CD4-positive, alpha-beta T cell treated with Interleukin-2 at 100 ng/mL for 4 hours (primary cell): ENCODE measurements around the gene KRTAP17-1.
A peak's percentile ranks its signal among the peaks of the same experiment; 100 is the strongest.

ENCODE experiments used
- DNase-seq: peaks from one replicate; pipeline ENCODE4 v3.0.0-alpha.2; 2020; ENCODE audit warnings: low spot score

Gene KRTAP17-1

GRCh38 chr17:41332239-41332638 lies 16.7 kb upstream of the KRTAP17-1 start:
- DNase-seq: no peak

GRCh38 chr17:41331606-41332005 lies 16.1 kb upstream of the KRTAP17-1 start:
- DNase-seq: no peak

- no peak for DNase-seq
Observed at GRCh38 chr17:41329279-41329948, 13.9 kb upstream of the KRTAP17-1 start.

GRCh38 chr17:41328207-41328606 lies 12.7 kb upstream of the KRTAP17-1 start:
- DNase-seq: no peak

- no peak for DNase-seq
Observed at GRCh38 chr17:41327411-41328120, 12.1 kb upstream of the KRTAP17-1 start.

- peak; percentile 32 for DNase-seq
Observed at GRCh38 chr17:41326173-41327145, 10.9 kb upstream of the KRTAP17-1 start.

- DNase-seq: no peak
Observed at GRCh38 chr17:41325611-41326010, 10.1 kb upstream of the KRTAP17-1 start.

GRCh38 chr17:41325126-41325525 lies 9.6 kb upstream of the KRTAP17-1 start:
- DNase-seq: no peak

- peak; percentile 33 for DNase-seq
Observed at GRCh38 chr17:41324180-41325075, 8.9 kb upstream of the KRTAP17-1 start.

- DNase-seq: no peak
Observed at GRCh38 chr17:41322903-41323895, 7.7 kb upstream of the KRTAP17-1 start.

GRCh38 chr17:41322094-41322902 lies 6.8 kb upstream of the KRTAP17-1 start:
- peak; percentile 67 for DNase-seq

GRCh38 chr17:41318231-41318630 lies 2.7 kb upstream of the KRTAP17-1 start:
- no peak for DNase-seq

- no peak for DNase-seq
Observed at GRCh38 chr17:41315814-41316445, 420 bp upstream of the KRTAP17-1 start.

GRCh38 chr17:41311111-41311510 lies 4.4 kb downstream of the KRTAP17-1 start:
- DNase-seq: no peak

- DNase-seq: peak; percentile 72
Observed at GRCh38 chr17:41308918-41309359, 6.6 kb downstream of the KRTAP17-1 start, which contains the start of gene KRTAP16-1. TSS of gene KRTAP16-1 (minus strand) at chr17:41309309. CDS start at chr17:41309253, 56 bp downstream.

GRCh38 chr17:41308251-41308917 lies 7.1 kb downstream of the KRTAP17-1 start:
- DNase-seq: peak; percentile 90

GRCh38 chr17:41307647-41308046 lies 7.9 kb downstream of the KRTAP17-1 start:
- peak; percentile 7 for DNase-seq

- no peak for DNase-seq
Observed at GRCh38 chr17:41304091-41304490, 11.4 kb downstream of the KRTAP17-1 start.
